ENCODE measurements around the gene RFFL. TPM values are rescaled to one million over a fixed set of nuclear protein-coding genes. Genes with fewer than 3 reads are reported as not detected.

RFFL gene
- total and polyA plus RNA-seq, 2 donors (not counting 1 experiment from before 2014, with no cell fraction given), result 13.6 to 36.9 TPM

- H3K27ac ChIP-seq (ENCODE audit: low read length in 2 of 2), result no peak overlapping the region
- H3K4me3 Mint-ChIP-seq, result no peak overlapping the region
- peaks cover 11% of the 10 kb centered on the region for H3K4me1 Mint-ChIP-seq
- H3K36me3 ChIP-seq (replicated peaks in 1 of 2; ENCODE audit: control extremely low read depth in 1 of 2, control insufficient read depth in 1 of 2, extremely low read depth in 1 of 2, insufficient read depth in 2 of 2, low read length in 1 of 2), result no peaks in the 10 kb centered on the region
- no peaks in the 10 kb centered on the region for H3K9me3 Mint-ChIP-seq (ENCODE audit: insufficient read depth)
- no peak overlapping the region for H2AFZ ChIP-seq (ENCODE audit: insufficient read depth, low read depth, low read length, poor library complexity, severe bottlenecking)
- no peaks in the 10 kb centered on the region for H3K79me2 ChIP-seq (ENCODE audit: control insufficient read depth, insufficient read depth, low read length)
- H3K4me1 ChIP-seq (ENCODE audit: control insufficient read depth in 2 of 2, insufficient read depth in 2 of 2, low read length in 2 of 2), result peaks cover 5 to 7% of the 10 kb centered on the region in 2 donors
- no peaks in the 10 kb centered on the region for H3K9me3 ChIP-seq (ENCODE audit: control extremely low read depth in 1 of 3, control insufficient read depth in 2 of 3, insufficient read depth in 1 of 3, low read length in 2 of 3)
- H3K27ac Mint-ChIP-seq, result no peak overlapping the region
- H3K4me2 ChIP-seq (replicated peaks; ENCODE audit: low read depth, low read length, poor library complexity, severe bottlenecking), result no peak overlapping the region
- H3K4me3 ChIP-seq (ENCODE audit: control extremely low read depth in 1 of 5, extremely low read depth in 1 of 5, insufficient read depth in 1 of 5, low read depth in 2 of 5, low read length in 4 of 5), result no peak overlapping the region
- DNase-seq, result no peak
- no peak for ATAC-seq (ENCODE audit: low read depth)
- WGBS (ENCODE audit: insufficient coverage), result 84% methylated on average over 2 of the region's 3 CpGs
- H3K27me3 ChIP-seq (replicated peaks in 1 of 4; ENCODE audit: control extremely low read depth in 1 of 4, control insufficient read depth in 3 of 4, insufficient read depth in 4 of 4, low read length in 3 of 4), result no peaks in the 10 kb centered on the region
- H3K27me3 Mint-ChIP-seq, result no peaks in the 10 kb centered on the region
- ChIA-PET CTCF (no interaction called here), POLR2A (no interaction called here)
- TF ChIP-seq EZH2 (IDR thresholded peaks at IDR 0.05; ENCODE audit: borderline replicate concordance, insufficient read depth, low read depth, low read length, poor library complexity, severe bottlenecking) (no peak), CTCF (IDR thresholded peaks at IDR 0.05) (no peak)
- no peaks in the 10 kb centered on the region for H4K20me1 ChIP-seq (ENCODE audit: control insufficient read depth, insufficient read depth, low read length, poor library complexity, severe bottlenecking)
- H3K9ac ChIP-seq (ENCODE audit: low read length), result no peak overlapping the region
- intact Hi-C loops (cut with micrococcal nuclease), result no loop called here
These were observed 88.4 kb downstream of the RFFL start for GRCh38 chr17:34974794-34975785.

- no peaks in the 10 kb centered on the region for H4K20me1 ChIP-seq (ENCODE audit: control insufficient read depth, insufficient read depth, low read length, poor library complexity, severe bottlenecking)
- DNase-seq, result no peak
- H3K79me2 ChIP-seq (ENCODE audit: control insufficient read depth, insufficient read depth, low read length), result no peaks in the 10 kb centered on the region
- no peak overlapping the region for H3K27ac Mint-ChIP-seq
- ChIA-PET CTCF (no interaction called here), POLR2A (no interaction called here)
- ATAC-seq (ENCODE audit: low read depth), result no peak
- intact Hi-C loops (cut with micrococcal nuclease), result no loop called here
- H3K36me3 ChIP-seq (replicated peaks in 1 of 2; ENCODE audit: control extremely low read depth in 1 of 2, control insufficient read depth in 1 of 2, extremely low read depth in 1 of 2, insufficient read depth in 2 of 2, low read length in 1 of 2), result peaks cover 0 to under 1% of the 10 kb centered on the region in 2 experiments
- H3K4me3 Mint-ChIP-seq, result no peak overlapping the region
- WGBS (ENCODE audit: insufficient coverage), result no CpG with 5 or more reads among the region's 2 CpGs
- no peak overlapping the region for H2AFZ ChIP-seq (ENCODE audit: insufficient read depth, low read depth, low read length, poor library complexity, severe bottlenecking)
- peaks cover 2% of the 10 kb centered on the region for H3K4me1 Mint-ChIP-seq
- H3K27me3 ChIP-seq (replicated peaks in 1 of 4; ENCODE audit: control extremely low read depth in 1 of 4, control insufficient read depth in 3 of 4, insufficient read depth in 4 of 4, low read length in 3 of 4), result no peaks in the 10 kb centered on the region
- no peak overlapping the region for H3K27ac ChIP-seq (ENCODE audit: low read length in 2 of 2)
- H3K27me3 Mint-ChIP-seq, result no peaks in the 10 kb centered on the region
- H3K9me3 ChIP-seq (ENCODE audit: control extremely low read depth in 1 of 3, control insufficient read depth in 2 of 3, insufficient read depth in 1 of 3, low read length in 2 of 3), result no peaks in the 10 kb centered on the region
- no peak overlapping the region for H3K9ac ChIP-seq (ENCODE audit: low read length)
- TF ChIP-seq EZH2 (IDR thresholded peaks at IDR 0.05; ENCODE audit: borderline replicate concordance, insufficient read depth, low read depth, low read length, poor library complexity, severe bottlenecking), result no peak
- TF ChIP-seq CTCF (IDR thresholded peaks at IDR 0.05), result no peak
- H3K9me3 Mint-ChIP-seq (ENCODE audit: insufficient read depth), result no peaks in the 10 kb centered on the region
- no peaks in the 10 kb centered on the region for H3K4me1 ChIP-seq (ENCODE audit: control insufficient read depth in 2 of 2, insufficient read depth in 2 of 2, low read length in 2 of 2)
- no peak overlapping the region for H3K4me3 ChIP-seq (ENCODE audit: control extremely low read depth in 1 of 5, extremely low read depth in 1 of 5, insufficient read depth in 1 of 5, low read depth in 2 of 5, low read length in 4 of 5)
- no peak overlapping the region for H3K4me2 ChIP-seq (replicated peaks; ENCODE audit: low read depth, low read length, poor library complexity, severe bottlenecking)
These were observed 89.3 kb downstream of the RFFL start for GRCh38 chr17:34974179-34974578.

All from B cell (primary cell).